Activated CD4-positive, alpha-beta T cell treated with anti-CD3 and anti-CD28 coated beads for 48 hours (primary cell): ENCODE measurements around the gene RIC8A.
A peak's percentile ranks its signal among the peaks of the same experiment; 100 is the strongest.

Experiments
- DNase-seq: peaks from one replicate; pipeline ENCODE4 v3.0.0-alpha.2; 2020

The RIC8A gene

GRCh38 chr11:204587-205109, 2.9 kb upstream of the RIC8A start:
- no peak for DNase-seq

GRCh38 chr11:205221-206001, 2.1 kb upstream of the RIC8A start:
- DNase-seq: no peak

- no peak for DNase-seq
These were observed 1.5 kb upstream of the RIC8A start for GRCh38 chr11:206002-206384.

GRCh38 chr11:206526-207207, 841 bp upstream of the RIC8A start:
- no peak for DNase-seq

GRCh38 chr11:207863-208180, 314 bp downstream of the RIC8A start:
- no peak for DNase-seq

- DNase-seq: peak; percentile 89
These were observed 841 bp downstream of the RIC8A start for GRCh38 chr11:208181-208916.

- DNase-seq: no peak
These were observed 1.4 kb downstream of the RIC8A start for GRCh38 chr11:208917-209260.

- no peak for DNase-seq
These were observed 2.0 kb downstream of the RIC8A start for GRCh38 chr11:209275-210121.

GRCh38 chr11:210122-210802, 2.8 kb downstream of the RIC8A start:
- no peak for DNase-seq

- DNase-seq: no peak
These were observed 3.3 kb downstream of the RIC8A start for GRCh38 chr11:210803-211180.

- DNase-seq: no peak
These were observed 3.8 kb downstream of the RIC8A start for GRCh38 chr11:211295-211694.

GRCh38 chr11:211741-212140, 4.2 kb downstream of the RIC8A start:
- DNase-seq: no peak

- no peak for DNase-seq
These were observed 4.9 kb downstream of the RIC8A start for GRCh38 chr11:212150-213100.

- no peak for DNase-seq
These were observed 5.6 kb downstream of the RIC8A start for GRCh38 chr11:213111-213510.

- no peak for DNase-seq
These were observed 6.6 kb downstream of the RIC8A start for GRCh38 chr11:214083-214482.

- DNase-seq: no peak
These were observed 8.1 kb downstream of the RIC8A start for GRCh38 chr11:215581-216037.

GRCh38 chr11:216081-216974, 8.8 kb downstream of the RIC8A start:
- DNase-seq: no peak

- no peak for DNase-seq
These were observed 10.2 kb downstream of the RIC8A start for GRCh38 chr11:217704-218103.

- no peak for DNase-seq
These were observed 11.5 kb downstream of the RIC8A start for GRCh38 chr11:218815-219593.
